Stimulated activated CD8-positive, alpha-beta memory T cell treated with anti-CD3 and anti-CD28 coated beads, Interleukin-4, amount 100 ng/mL, for 48 hours (primary cell): ENCODE data around the gene ALDH4A1.
A peak's percentile ranks its signal among the peaks of the same experiment; 100 is the strongest.

Experiments used
- DNase-seq: peaks from one replicate; pipeline ENCODE4 v3.0.0-alpha.2; 2020

Gene ALDH4A1, protein sequence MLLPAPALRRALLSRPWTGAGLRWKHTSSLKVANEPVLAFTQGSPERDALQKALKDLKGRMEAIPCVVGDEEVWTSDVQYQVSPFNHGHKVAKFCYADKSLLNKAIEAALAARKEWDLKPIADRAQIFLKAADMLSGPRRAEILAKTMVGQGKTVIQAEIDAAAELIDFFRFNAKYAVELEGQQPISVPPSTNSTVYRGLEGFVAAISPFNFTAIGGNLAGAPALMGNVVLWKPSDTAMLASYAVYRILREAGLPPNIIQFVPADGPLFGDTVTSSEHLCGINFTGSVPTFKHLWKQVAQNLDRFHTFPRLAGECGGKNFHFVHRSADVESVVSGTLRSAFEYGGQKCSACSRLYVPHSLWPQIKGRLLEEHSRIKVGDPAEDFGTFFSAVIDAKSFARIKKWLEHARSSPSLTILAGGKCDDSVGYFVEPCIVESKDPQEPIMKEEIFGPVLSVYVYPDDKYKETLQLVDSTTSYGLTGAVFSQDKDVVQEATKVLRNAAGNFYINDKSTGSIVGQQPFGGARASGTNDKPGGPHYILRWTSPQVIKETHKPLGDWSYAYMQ

DNA sequence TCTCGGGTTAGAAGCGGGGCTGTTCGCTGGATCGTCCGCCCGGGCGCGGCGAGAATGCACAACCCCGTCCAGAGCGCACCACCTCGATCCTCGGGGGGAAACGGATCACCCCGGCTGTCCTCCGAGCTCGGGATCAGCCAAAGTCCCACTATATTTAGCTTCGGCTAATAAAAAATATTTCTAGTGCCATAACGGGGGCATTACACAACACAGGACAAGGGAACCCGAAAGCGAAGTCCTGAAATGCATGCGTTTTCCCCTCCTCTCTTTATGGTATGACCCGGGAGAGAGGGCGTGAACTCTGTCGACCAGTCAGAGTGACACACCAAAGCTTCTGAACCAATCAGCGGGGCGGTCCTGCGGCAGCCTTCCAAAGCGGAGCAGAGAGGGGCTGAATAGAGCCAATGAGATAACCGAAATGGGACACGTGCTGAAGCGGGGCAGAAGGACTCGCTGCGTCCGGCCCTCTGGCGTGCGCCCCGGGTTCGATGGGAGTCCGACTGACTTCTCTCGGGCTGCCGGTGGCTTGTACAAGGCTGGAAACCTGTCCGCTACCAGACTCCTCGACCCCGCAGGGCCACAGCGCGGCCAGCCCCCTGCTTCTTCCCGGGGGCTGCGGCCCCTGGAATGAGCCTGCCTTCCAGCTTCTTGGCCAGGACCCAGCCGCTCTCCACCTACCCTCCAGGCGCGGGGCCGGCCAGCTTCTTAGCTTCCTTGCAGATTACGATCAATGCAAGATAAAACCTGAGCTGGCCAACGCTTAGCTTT, at the start of gene ALDH4A1:
Gene ALDH4A1, minus strand, starts transcription at position 33 of the 768 bp plus-strand sequence. Its CDS starts 32 bp downstream, at position 1.
- DNase-seq, result peak; percentile 93

DNA sequence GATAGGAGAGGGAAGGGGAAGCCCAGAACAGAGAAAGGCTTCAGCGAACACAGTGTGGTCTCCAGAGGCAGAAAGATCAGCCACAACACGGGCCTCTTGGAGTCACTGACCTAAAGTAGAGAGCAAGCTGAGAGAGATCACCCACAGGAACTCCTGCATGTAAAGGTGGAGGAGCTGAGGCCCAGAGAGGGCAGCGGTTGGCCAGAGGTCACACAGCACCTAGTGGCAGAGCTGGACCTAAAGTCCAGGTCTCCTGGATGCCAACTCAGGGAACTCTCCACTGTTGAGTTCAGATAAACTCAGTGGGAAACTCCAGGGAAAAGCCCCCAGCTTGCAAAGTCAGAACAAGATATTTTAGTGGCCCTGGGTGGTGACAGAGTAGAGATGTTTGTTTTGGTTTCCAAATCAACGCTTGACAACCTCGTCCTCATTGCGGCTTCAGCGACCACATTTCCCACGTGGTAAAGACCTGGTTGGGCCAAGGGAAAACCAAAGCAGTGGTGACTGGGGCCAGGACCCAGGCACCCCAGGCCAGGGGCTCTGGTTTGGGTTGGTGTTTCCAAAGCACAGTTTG, 49.5 kb upstream of the ALDH4A1 start:
- DNase-seq, result peak; percentile 92

DNA sequence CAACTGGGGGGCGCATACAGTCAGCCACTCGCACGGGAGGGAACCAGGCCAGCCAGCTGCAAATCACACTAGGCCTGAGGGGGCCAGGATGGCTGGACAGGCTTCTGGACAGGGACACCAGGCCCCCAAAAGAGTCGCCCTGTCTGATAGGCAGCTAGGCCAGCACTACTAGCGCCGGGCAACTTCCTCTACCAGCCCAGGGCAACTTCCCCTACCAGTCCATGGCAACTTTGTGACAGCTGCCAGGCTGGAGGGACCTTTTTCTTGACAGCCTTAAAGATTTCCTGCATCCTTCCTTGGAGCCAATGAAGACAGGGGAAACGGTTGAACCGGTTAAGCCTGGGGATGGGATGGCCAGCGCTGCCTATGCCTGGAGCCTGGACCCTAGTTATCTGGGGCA, 49.1 kb upstream of the ALDH4A1 start:
- DNase-seq, result peak; percentile 50

DNA sequence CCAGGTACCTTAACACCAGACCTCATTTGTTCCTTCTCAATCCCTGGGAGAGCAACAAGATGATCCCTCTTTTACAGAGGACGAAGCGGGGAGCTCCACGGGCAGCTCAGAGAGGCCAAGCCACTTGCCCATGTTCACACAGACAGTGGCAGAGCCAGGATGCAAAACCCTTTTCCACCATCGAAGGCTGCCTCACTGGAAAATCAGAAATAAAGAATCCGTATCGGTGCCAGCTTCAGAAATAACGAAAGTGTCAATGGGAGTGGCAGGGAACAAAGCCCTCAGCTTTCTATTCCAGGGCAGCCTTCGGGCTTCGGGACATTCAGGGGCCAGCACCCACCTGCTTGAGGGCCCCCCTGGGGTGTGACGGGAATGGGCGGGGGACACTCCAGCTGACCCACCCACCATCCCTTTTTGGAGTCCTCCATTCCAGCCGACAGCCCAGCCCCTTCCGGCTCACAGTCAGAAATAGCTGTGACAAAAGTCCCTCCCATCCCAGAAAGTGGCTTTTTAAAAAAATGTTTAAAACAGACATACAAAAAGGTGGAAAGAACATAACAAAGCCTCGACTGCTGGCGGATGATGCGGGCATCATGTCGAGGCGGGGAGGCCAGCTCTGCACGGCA, 48.2 kb upstream of the ALDH4A1 start:
- DNase-seq, result peak; percentile 59

DNA sequence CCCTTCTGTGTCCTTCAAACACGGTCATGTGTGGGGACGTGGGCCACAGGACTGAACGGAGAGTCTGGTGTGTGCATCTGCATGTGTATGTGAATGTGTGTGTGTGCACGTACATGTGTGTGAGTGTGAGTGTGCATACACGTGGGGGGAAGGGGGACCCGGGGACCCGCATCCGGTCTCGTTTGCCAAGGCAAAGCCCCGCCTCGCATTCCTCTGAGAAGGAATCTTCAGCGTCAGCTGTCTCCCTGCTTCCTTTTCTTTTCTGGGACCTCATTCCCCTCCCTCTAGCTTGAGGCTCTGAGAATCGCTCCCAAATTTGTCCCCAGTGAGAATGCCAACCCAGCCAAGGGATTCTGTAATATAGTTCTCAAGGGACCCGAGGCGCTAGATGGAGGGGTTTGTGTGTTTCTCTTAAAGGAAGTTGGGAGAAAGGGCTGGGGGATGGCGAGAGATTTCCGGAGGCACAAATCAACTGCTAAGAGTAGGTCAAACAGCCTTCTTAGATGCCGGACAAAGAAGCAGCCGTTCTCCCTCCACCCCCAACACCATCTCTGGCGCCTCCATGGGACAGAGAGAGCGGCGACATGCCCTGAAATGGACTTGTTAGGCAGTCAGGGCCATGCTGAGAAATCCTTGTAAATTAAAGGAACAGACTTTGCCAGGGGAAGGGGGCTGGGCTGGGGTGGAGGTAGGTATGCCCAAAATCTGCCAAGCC, 47.5 kb upstream of the ALDH4A1 start:
- no peak for DNase-seq

DNA sequence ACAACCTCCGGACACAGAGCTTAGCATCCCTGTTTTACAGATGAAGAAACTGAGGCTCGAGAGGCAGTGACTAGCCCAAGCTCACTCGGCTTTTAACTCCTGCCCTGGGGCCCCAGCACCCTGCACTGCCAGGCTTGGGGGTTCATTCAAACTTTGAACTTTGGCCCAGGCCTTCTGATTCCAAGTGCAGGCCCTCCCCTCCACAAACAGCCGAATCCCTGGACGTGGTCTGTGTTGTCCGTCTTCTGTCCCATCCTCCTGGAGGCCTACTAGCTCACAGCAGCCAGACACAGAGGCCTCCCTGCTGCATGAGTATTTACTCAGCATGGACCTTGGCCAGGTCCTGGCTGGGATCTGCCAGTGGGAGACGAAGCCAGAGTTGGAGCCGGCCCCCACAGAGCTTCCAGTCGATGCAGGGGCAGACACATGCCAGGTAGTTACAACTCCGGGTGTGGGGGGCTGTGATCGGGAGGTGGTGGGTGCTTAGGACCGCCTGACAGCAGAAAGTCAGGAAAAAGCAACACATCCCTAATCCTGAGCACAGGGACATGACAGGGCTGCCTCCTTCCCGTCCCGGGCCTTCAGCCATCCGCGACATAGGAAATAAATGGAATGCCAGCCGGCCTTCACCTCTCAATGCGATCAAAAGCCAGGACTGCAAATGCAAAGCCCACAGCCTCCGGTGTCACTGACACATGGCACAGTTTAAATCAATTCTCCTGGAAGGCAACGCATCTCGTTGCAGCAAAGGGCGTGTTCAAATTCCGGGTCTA, 46.7 kb upstream of the ALDH4A1 start:
- no peak for DNase-seq

DNA sequence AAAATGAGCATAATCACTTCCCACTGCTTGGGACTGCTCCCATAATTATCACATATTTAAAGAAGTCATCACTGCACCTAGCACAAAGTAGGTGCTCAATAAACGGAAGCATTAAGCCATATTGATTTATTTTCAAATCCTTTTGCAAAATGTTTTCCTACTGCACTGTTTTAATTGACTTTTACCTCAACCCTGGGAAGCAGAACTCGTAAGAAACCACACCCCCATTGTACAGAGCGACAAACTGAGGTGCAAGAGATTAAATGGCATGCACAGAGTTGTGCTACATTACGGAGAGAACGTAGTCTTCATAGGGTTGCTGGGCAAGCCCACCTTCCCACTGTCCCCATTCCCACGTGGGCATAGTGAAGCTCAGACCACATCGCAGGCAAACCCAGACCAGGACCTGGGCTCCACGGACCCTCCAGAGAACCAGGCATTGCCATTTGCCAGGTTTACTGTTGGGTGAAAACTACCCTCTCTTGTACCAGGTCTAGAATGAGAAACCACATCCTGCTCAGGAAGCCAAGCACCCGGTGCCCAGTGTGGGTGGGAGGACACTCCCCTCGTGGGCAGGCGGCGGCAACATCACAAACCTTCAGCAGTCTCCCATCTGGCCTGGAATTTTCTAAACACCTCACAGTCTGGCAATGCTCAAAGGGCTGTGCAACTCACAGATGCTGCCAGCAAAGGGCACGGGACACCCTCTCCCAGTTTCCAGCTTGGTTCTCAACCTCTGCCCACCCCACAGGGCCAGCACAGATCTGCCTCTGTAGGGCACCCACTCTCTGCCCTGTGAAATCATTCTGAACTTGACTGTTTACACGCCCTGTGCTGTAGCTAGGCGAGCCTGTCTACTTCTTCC, 45.9 kb upstream of the ALDH4A1 start:
- DNase-seq, result peak; percentile 66

DNA sequence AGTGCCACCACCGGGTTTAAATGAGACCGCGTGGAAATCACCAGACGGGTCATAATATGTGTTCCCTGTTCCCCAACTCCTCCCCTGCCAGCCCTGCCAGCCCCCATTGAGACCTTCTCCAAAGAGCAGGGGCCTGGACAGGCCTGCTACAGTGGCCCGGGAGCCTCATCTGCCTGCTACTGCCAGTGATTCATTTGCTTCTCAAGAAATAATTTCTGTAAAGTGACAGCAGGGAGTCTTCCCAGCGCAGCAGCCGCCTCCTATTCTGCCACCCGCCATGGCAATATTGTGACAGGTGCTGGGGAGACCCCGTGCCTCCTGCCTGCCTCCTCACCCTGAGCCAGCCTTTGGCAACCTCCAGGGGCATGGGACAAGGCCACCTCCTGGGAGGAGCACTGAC, 45.2 kb upstream of the ALDH4A1 start:
- DNase-seq, result no peak

DNA sequence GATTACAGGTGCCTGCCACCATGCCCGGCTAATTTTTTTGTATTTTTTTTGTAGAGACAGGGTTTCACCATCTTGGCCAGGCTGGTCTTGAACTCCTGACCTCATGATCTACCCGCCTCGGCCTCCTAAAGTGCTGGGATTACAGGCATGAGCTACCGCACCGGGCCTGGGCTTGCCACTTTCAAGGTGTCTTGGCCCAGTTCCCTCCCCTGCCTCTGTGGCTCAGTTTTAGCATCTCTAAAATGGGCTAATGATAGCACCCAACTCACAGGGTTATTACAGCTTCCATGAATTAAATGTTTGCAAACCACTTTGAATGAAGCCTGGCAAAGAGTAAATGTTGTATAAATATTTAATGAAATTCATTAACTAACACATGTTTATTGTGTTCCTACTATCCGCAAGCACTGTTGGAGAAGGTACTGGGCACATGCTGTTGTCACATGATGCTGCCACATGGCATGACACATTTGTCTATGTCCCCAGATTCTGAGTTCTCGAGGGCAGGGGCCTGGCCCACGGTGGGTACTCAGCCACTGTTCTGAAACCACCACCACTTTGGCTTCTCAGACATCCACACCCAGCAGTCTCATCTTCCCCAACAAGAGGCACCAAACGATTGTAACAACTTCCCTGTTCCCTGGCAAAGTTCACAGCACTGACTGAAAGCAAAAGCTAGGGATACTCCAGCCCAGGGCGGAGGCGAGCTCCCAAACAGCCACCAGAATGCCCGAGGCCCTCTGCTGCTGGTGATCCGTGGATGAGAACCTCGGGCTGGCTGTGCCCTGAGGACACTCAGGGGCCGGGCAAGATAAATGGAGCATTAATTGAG, 44.4 kb upstream of the ALDH4A1 start:
- no peak for DNase-seq

DNA sequence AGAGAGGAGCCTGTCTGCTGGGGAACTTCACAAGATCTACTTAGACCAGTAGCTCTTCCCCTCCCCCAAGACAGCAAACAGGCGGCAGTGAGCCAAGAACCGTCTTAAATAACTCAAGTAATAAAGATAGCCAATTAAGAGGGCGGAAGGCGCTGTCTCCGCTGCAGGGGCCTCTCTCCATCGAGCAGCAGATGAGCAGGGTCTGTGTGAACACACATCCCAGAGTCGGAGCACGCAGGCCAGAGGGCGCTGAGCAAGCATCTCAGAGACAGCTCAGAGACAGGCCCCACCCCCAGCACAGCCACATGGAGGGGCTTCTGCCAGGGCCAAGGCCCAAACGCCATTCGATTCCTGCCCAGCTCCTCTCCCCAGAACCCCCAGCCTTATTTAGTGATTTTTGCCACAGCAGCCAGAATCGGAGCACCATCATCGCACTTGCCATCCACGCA, 43.1 kb upstream of the ALDH4A1 start:
- no peak for DNase-seq

DNA sequence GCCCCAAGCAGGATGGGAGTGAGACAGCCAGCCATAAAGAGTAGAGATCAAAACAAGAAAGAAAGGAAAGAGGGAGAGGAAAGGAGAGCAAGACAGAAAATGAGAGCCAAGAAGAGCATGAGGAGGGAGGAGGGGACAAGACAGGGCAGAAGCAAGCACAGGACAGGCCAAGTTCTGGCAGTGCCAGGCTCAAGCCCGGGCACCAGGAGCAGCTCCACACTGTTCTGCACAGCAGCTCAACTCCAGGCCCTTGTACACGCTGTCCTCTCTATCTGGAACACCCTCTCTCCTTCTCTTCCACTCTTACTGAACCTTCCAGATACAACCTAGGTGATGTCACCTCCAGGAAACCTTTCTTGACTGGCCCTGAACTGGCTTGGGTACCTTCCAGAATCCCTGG, 42.5 kb upstream of the ALDH4A1 start:
- no peak for DNase-seq

DNA sequence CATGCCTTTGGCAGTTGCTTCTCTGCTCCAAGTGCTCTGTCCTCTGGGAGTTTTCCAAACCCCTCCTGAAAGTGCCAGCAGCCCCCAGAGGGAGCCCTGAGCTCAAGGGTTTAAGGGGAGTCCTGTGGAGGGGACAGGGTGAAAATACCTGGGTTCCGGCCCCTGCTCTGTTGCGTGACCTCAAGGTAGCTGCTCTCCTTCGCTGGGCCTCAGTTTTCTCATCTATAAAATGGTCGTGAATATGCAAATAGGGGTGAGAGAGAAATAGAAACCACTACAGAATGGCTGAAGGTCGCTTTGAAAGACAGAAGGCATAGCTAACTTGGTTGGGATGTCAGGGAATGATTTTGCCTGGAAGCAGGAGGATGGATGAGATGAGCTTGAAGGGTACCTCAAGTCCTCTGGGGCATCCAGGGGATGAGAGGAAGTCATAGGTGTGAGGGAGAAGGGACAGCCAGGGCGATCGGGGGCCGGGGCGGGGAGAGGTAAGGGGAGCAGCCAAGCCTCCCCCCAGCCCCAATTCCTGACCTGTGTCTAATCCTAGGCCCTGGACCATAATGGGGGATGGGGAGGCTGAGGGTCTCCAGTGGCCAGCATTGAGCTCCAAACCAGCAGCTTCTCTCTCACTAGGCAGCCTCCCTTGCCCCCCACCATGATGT, 41.7 kb upstream of the ALDH4A1 start:
- DNase-seq, result no peak

DNA sequence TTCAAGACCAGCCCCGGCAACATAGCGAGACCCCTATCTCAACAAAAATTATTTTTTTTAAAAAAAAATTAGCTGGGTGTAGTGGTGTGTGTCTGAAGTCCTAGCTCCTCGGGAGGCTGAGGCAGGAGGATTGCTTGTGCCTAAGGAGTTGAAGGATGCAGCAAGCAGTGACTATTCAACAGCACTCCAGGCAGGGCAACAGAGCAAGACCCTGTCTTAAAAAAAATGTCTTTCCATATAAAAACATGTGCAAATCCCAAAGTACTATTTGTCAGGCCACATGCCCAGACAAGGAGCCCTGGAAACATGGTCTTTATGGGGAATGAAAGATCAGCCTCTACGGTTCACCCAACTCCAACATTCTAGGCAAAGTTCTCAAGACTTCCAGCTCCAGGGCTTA, 40.8 kb upstream of the ALDH4A1 start:
- DNase-seq, result no peak

DNA sequence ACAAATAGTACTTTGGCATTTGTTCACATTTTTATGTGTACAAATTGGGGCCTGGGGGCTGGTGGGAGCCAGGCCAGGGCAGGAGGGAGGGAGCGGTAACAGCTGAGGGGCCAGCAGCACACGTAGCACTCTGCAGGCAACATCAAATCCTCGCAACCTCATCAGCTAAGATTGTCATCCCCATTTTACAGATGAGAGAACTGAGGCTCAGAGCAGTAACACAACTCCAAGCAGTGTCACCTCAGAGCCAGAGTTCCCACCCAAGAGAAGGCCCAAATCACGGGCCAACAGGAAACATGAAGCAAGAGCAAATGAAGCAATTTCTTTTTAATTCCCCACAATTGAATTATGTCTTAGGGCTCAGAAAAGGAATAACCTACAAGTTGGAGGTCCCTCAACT, 40.0 kb upstream of the ALDH4A1 start:
- no peak for DNase-seq

DNA sequence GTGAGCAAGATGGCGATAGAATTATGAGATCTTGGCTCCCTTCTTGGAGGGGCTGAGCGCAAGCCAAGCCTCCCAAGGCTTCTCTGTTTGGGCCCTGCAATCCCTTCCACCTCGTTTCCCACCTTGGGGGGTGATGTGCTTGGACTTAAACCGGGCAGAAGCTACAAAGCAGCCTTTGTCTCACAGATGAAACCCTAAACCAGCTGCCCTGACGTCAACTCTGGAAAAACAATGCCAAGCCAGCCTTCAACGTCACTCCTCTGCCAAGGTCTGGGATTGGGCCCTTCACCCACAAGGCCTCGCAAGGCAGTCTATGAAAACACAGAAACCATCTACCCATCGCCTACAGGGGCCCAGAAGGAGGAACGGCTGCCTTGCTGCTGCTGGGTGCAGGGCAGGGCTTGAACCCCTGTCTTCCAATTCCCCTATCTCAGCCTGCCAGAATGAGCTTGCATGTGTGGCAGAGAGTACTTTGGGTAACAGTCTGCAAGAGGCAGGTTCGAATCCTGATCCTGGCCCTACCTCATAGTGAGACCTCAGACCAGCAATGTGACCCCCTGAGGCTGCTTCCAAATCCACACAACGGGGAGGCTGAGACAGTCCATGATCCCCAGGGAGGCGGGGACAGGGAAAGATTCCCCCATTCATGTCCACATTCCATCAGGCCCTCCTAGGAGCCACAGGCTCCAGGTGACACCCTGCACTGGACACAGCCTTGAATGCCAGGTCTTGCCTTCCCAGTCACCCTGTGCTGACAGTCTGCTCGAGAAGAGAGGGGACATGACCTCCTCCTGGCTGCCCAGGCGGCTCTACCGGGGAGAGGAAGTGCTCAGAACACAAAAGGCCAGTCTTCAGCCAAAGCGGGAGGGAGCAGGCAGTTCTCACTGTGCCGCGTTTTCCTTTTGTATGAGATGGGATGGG, 39.1 kb upstream of the ALDH4A1 start:
- no peak for DNase-seq

DNA sequence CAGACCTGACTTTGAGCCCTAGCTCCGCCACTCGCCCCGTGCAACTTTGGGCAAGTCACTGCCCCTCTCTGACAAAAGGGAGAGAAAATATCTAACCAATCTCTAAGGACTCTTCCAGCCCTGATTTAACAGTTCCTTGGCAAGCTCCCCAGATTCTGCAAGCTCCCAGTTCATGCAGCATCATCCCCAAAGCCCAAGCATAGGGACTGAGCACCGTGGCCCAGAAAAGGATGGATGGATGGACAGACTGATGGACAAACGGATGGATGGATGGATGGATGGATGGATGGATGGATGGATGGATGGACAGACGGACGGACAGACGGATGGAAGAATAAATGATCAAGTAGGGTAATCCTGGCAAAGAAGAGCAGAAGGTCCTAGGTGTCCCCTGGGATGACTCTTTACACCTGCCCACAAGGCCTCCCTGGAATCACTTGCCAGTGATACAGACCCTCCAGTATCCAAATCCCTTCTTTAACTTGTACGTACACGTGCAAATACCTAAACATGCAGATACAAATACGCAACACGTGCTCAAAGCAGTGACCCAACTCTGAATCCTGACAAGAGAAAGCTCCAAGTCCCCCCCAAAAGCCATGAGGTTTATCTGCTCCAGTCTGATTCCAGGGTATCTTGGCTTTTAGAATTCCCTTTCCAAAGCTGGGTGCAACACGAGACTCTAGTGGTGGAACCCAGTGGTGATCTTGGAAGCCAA, 38.1 kb upstream of the ALDH4A1 start:
- DNase-seq, result no peak
